Thymus (tissue), 14 donors: Measurements from ENCODE around the gene MS4A18. TPM values are rescaled to one million over a fixed set of nuclear protein-coding genes. Genes with fewer than 3 reads are reported as not detected.
"Not testable (repeated sequence)": the region's sequence is repeated elsewhere in the genome, so short reads cannot be mapped to it uniquely, and the experiment has no call there.

Experiments
- DNase-seq, 9 donors: peaks; one replicate each; pipeline ENCODE4 v3.0.0-alpha.2; 2013; ENCODE audit warnings: low spot score in 9 of 9, low read depth in 6 of 9, missing footprints in 1 of 9
- H3K27ac ChIP-seq, 2 donors: one replicate each; pipeline ENCODE4 v1.5.1; 2013; ENCODE audit warnings: control low read depth in 1 of 2, low read depth in 1 of 2, low read length in 1 of 2, mild to moderate bottlenecking in 1 of 2, moderate library complexity in 1 of 2
- H3K27me3 ChIP-seq, 2 donors: one replicate each; pipeline ENCODE4 v1.5.1; 2013; ENCODE audit warnings: low read length in 1 of 2; ENCODE audit not compliant: control insufficient read depth in 2 of 2, insufficient read depth in 1 of 2
- H3K36me3 ChIP-seq, 2 donors: one replicate each; pipeline ENCODE4 v1.5.1; 2013; ENCODE audit warnings: low read length in 1 of 2, mild to moderate bottlenecking in 1 of 2, moderate library complexity in 1 of 2; ENCODE audit not compliant: control insufficient read depth in 2 of 2, insufficient read depth in 2 of 2
- H3K4me1 ChIP-seq, 2 donors: one replicate each; pipeline ENCODE4 v1.5.1; 2013; ENCODE audit warnings: low read length in 2 of 2; ENCODE audit not compliant: control insufficient read depth in 2 of 2, insufficient read depth in 2 of 2
- H3K4me3 ChIP-seq, 2 donors: one replicate each; pipeline ENCODE4 v1.5.1; 2013; ENCODE audit warnings: low read length in 2 of 2, control low read depth in 1 of 2, mild to moderate bottlenecking in 1 of 2
- H3K9me3 ChIP-seq, 2 donors: one replicate each; pipeline ENCODE4 v1.5.1; 2013; ENCODE audit warnings: low read length in 1 of 2, mild to moderate bottlenecking in 1 of 2; ENCODE audit not compliant: control insufficient read depth in 2 of 2, insufficient read depth in 1 of 2
- WGBS: extraction: QIAGEN DNeasy Blood & Tissue Kit; methylation state at CpG from one replicate; pipeline ENCODE4 v1.1.7; 2013; 5-methylcytosine and 5-hydroxymethylcytosine counted together
- long read RNA-seq, 10 donors: transcript quantifications; one replicate each; lab custom pipeline, GENCODE V29; 2026
- polyA plus RNA-seq: library from polyadenylated mRNA; stranded (reverse); fragments of 200-250 nt; gene quantifications from one replicate; pipeline ENCODE4 v1.2.3, GENCODE V29; 2013
- total RNA-seq: library from RNA; stranded (reverse); fragments of 120-200 nt; gene quantifications from one replicate; pipeline ENCODE4 v1.2.4, GENCODE V29; 2013
- donor health status: healthy.

The MS4A18 gene
- total RNA-seq (not detected), polyA plus RNA-seq (0.07 TPM)
- long read RNA-seq, donor 1: 0 reads
- long read RNA-seq, donor 2: 0 reads
- long read RNA-seq, donor 3: 0 reads
- long read RNA-seq, donor 4: 0 reads
- long read RNA-seq, donor 5: 0 reads
- long read RNA-seq, donor 6: 0 reads
- long read RNA-seq, donor 7: 0 reads
- long read RNA-seq, donor 8: 0 reads
- long read RNA-seq, donor 9: 0 reads
- long read RNA-seq, donor 10: 0 reads

GRCh38 chr11:60724420-60724819, at the start of gene MS4A18:
MS4A18 (plus strand) TSS chr11:60724720.
- DNase-seq: no peak
- H3K4me1 ChIP-seq: no peaks in the 10 kb centered on the region
- 93% methylated on average over 3 of the region's 3 CpGs for WGBS
- no peak within 1 kb of the TSS for H3K4me3 ChIP-seq
- no peak within 1 kb of the TSS for H3K27ac ChIP-seq
- H3K36me3 ChIP-seq: no peaks in the 10 kb centered on the region
- H3K9me3 ChIP-seq: no peaks in the 10 kb centered on the region
- no peaks in the 10 kb centered on the region for H3K27me3 ChIP-seq

- not testable (repeated sequence) for H3K27ac ChIP-seq, H3K36me3 ChIP-seq, H3K4me3 ChIP-seq, H3K9me3 ChIP-seq, H3K4me1 ChIP-seq, DNase-seq, H3K27me3 ChIP-seq
- WGBS: 97% methylated on average over 2 of the region's 2 CpGs
Measured at GRCh38 chr11:60678231-60678630, 46.3 kb upstream of the MS4A18 start.

GRCh38 chr11:60679879-60680278, 44.6 kb upstream of the MS4A18 start:
- H3K9me3 ChIP-seq: peaks cover 2 to 8% of the 10 kb centered on the region in 2 donors
- H3K27ac ChIP-seq: no peak overlapping the region
- DNase-seq: no peak

GRCh38 chr11:60680455-60681119, 43.9 kb upstream of the MS4A18 start:
- 91% methylated on average over 3 of the region's 3 CpGs for WGBS
- no peaks in the 10 kb centered on the region for H3K27me3 ChIP-seq
- DNase-seq: no peak
- H3K4me3 ChIP-seq: no peak overlapping the region
- no peak overlapping the region for H3K27ac ChIP-seq
- no peaks in the 10 kb centered on the region for H3K4me1 ChIP-seq
- H3K36me3 ChIP-seq: no peaks in the 10 kb centered on the region
- peaks cover 2 to 8% of the 10 kb centered on the region in 2 donors for H3K9me3 ChIP-seq

More at GRCh38 chr11:60679879-60680278, 44.6 kb upstream of the MS4A18 start:
- Histone ChIP-seq H3K27me3 (no peaks in the 10 kb centered on the region), H3K36me3 (no peaks in the 10 kb centered on the region), H3K4me3 (no peak overlapping the region), H3K4me1 (no peaks in the 10 kb centered on the region)

GRCh38 chr11:60684541-60684848, 40.0 kb upstream of the MS4A18 start:
- 98% methylated on average over 2 of the region's 2 CpGs for WGBS
- H3K36me3 ChIP-seq, H3K27me3 ChIP-seq, DNase-seq, H3K4me3 ChIP-seq, H3K4me1 ChIP-seq, H3K27ac ChIP-seq, H3K9me3 ChIP-seq: not testable (repeated sequence)

- Histone ChIP-seq H3K4me1 (no peaks in the 10 kb centered on the region), H3K27ac (no peak overlapping the region), H3K27me3 (no peaks in the 10 kb centered on the region), H3K4me3 (no peak overlapping the region), H3K9me3 (peaks cover 0 to 3% of the 10 kb centered on the region in 2 donors), H3K36me3 (no peaks in the 10 kb centered on the region)
- DNase-seq: no peak
- WGBS: 95% methylated on average over 5 of the region's 5 CpGs
Measured at GRCh38 chr11:60691661-60692060, 32.9 kb upstream of the MS4A18 start.

- no peak for DNase-seq
- Histone ChIP-seq H3K27me3 (no peaks in the 10 kb centered on the region), H3K4me1 (no peaks in the 10 kb centered on the region), H3K9me3 (no peaks in the 10 kb centered on the region), H3K27ac (no peak within 1 kb of the TSS), H3K36me3 (no peaks in the 10 kb centered on the region), H3K4me3 (no peak within 1 kb of the TSS)
- 5% methylated on average over 2 of the region's 2 CpGs for WGBS
Measured at GRCh38 chr11:60699284-60699691, 25.2 kb upstream of the MS4A18 start, which contains the start of gene MS4A8. MS4A8 (plus strand) TSS chr11:60699612; CDS start chr11:60700861, 1,249 bp downstream.

GRCh38 chr11:60699936-60700335, 24.6 kb upstream of the MS4A18 start:
- no peak for DNase-seq
- WGBS: 96% methylated on average over 5 of the region's 5 CpGs
- no peak overlapping the region for H3K27ac ChIP-seq

GRCh38 chr11:60700689-60701468, 23.6 kb upstream of the MS4A18 start:
- Histone ChIP-seq H3K4me3 (no peak overlapping the region), H3K4me1 (no peaks in the 10 kb centered on the region), H3K9me3 (no peaks in the 10 kb centered on the region), H3K36me3 (no peaks in the 10 kb centered on the region), H3K27me3 (no peaks in the 10 kb centered on the region), H3K27ac (no peak overlapping the region)
- DNase-seq: peak in 4 of 9 donors; percentile 1 to 24 (median 10)
- 85% methylated on average over 14 of the region's 14 CpGs for WGBS

More at GRCh38 chr11:60699936-60700335, 24.6 kb upstream of the MS4A18 start:
- H3K4me1 ChIP-seq: no peaks in the 10 kb centered on the region
- H3K36me3 ChIP-seq: no peaks in the 10 kb centered on the region
- no peak overlapping the region for H3K4me3 ChIP-seq
- H3K9me3 ChIP-seq: no peaks in the 10 kb centered on the region
- no peaks in the 10 kb centered on the region for H3K27me3 ChIP-seq
